Measurements from ENCODE around the gene TYRP1. TPM values are rescaled to one million over a fixed set of nuclear protein-coding genes. Genes with fewer than 3 reads are reported as not detected.

The TYRP1 gene
- total and polyA plus RNA-seq, 4 experiments from 2014 or later = not detected

GRCh38 chr9:12718482-12719026 lies 25.4 kb downstream of the TYRP1 start:
- Mint-ChIP-seq H3K4me1 (no peaks in the 10 kb centered on the region), H3K27ac (no peak overlapping the region), H3K36me3 (no peaks in the 10 kb centered on the region), H3K9me3 (peaks cover 2 to 28% (median 11%) of the 10 kb centered on the region in 8 donors), H3K27me3 (no peaks in the 10 kb centered on the region), H3K4me3 (no peak overlapping the region)
- Histone ChIP-seq H3K27ac (ENCODE audit: low read depth, low read length) (no peak overlapping the region), H3K4me1 (ENCODE audit: insufficient read depth, low read length) (no peaks in the 10 kb centered on the region), H3K9me3 (ENCODE audit: control insufficient read depth in 1 of 2, low read length in 2 of 2) (no peaks in the 10 kb centered on the region), H3K4me3 (ENCODE audit: low read length in 2 of 2) (no peak overlapping the region), H3K36me3 (ENCODE audit: insufficient read depth, low read length) (no peaks in the 10 kb centered on the region), H3K27me3 (ENCODE audit: insufficient read depth, low read length) (no peaks in the 10 kb centered on the region)
- CTCF ChIA-PET (ENCODE audit: partially characterized antibody) = no interaction called here
- no peak for DNase-seq
- POLR2A ChIA-PET (ENCODE audit: partially characterized antibody) = no interaction called here
- intact Hi-C loops (cut with micrococcal nuclease) = no loop called here

GRCh38 chr9:12719431-12719830 lies 26.2 kb downstream of the TYRP1 start:
- Mint-ChIP-seq H3K4me1 (no peaks in the 10 kb centered on the region), H3K27me3 (no peaks in the 10 kb centered on the region), H3K36me3 (no peaks in the 10 kb centered on the region), H3K27ac (no peak overlapping the region), H3K9me3 (peaks cover 2 to 28% (median 11%) of the 10 kb centered on the region in 8 donors), H3K4me3 (no peak overlapping the region)
- H3K27ac ChIP-seq (ENCODE audit: low read depth, low read length) = no peak overlapping the region
- no peak for DNase-seq
- no peaks in the 10 kb centered on the region for H3K36me3 ChIP-seq (ENCODE audit: insufficient read depth, low read length)
- no peaks in the 10 kb centered on the region for H3K27me3 ChIP-seq (ENCODE audit: insufficient read depth, low read length)
- no peak overlapping the region for H3K4me3 ChIP-seq (ENCODE audit: low read length in 2 of 2)
- intact Hi-C loops (cut with micrococcal nuclease) = no loop called here
- ChIA-PET CTCF (ENCODE audit: partially characterized antibody) (no interaction called here), POLR2A (ENCODE audit: partially characterized antibody) (no interaction called here)
- no peaks in the 10 kb centered on the region for H3K9me3 ChIP-seq (ENCODE audit: control insufficient read depth in 1 of 2, low read length in 2 of 2)
- H3K4me1 ChIP-seq (ENCODE audit: insufficient read depth, low read length) = no peaks in the 10 kb centered on the region

GRCh38 chr9:12720551-12720950 lies 27.4 kb downstream of the TYRP1 start:
- no peaks in the 10 kb centered on the region for H3K27me3 Mint-ChIP-seq
- ChIA-PET POLR2A (ENCODE audit: partially characterized antibody) (no interaction called here), CTCF (ENCODE audit: partially characterized antibody) (no interaction called here)
- no peaks in the 10 kb centered on the region for H3K9me3 ChIP-seq (ENCODE audit: control insufficient read depth in 1 of 2, low read length in 2 of 2)
- no peaks in the 10 kb centered on the region for H3K36me3 ChIP-seq (ENCODE audit: insufficient read depth, low read length)
- H3K4me1 ChIP-seq (ENCODE audit: insufficient read depth, low read length) = no peaks in the 10 kb centered on the region
- no peaks in the 10 kb centered on the region for H3K36me3 Mint-ChIP-seq
- no peak for DNase-seq
- no peaks in the 10 kb centered on the region for H3K27me3 ChIP-seq (ENCODE audit: insufficient read depth, low read length)
- H3K27ac ChIP-seq (ENCODE audit: low read depth, low read length) = no peak overlapping the region
- H3K4me3 Mint-ChIP-seq = no peak overlapping the region
- H3K9me3 Mint-ChIP-seq = peaks cover 2 to 28% (median 11%) of the 10 kb centered on the region in 8 donors
- no peak overlapping the region for H3K4me3 ChIP-seq (ENCODE audit: low read length in 2 of 2)
- no peaks in the 10 kb centered on the region for H3K4me1 Mint-ChIP-seq
- intact Hi-C loops (cut with micrococcal nuclease) = no loop called here
- H3K27ac Mint-ChIP-seq = no peak overlapping the region

- Mint-ChIP-seq H3K9me3 (peaks cover 2 to 28% (median 11%) of the 10 kb centered on the region in 8 donors), H3K27me3 (no peaks in the 10 kb centered on the region), H3K36me3 (no peaks in the 10 kb centered on the region), H3K4me1 (no peaks in the 10 kb centered on the region), H3K27ac (no peak overlapping the region), H3K4me3 (no peak overlapping the region)
- Histone ChIP-seq H3K36me3 (ENCODE audit: insufficient read depth, low read length) (no peaks in the 10 kb centered on the region), H3K27me3 (ENCODE audit: insufficient read depth, low read length) (no peaks in the 10 kb centered on the region), H3K27ac (ENCODE audit: low read depth, low read length) (no peak overlapping the region), H3K4me1 (ENCODE audit: insufficient read depth, low read length) (no peaks in the 10 kb centered on the region), H3K4me3 (ENCODE audit: low read length in 2 of 2) (no peak overlapping the region), H3K9me3 (ENCODE audit: control insufficient read depth in 1 of 2, low read length in 2 of 2) (no peaks in the 10 kb centered on the region)
- POLR2A ChIA-PET (ENCODE audit: partially characterized antibody) = no interaction called here
- DNase-seq = no peak
- CTCF ChIA-PET (ENCODE audit: partially characterized antibody) = no interaction called here
- intact Hi-C loops (cut with micrococcal nuclease) = no loop called here
These were observed 28.9 kb downstream of the TYRP1 start for GRCh38 chr9:12722131-12722530.

GRCh38 chr9:12723409-12724028 lies 30.3 kb downstream of the TYRP1 start:
- H3K4me1 ChIP-seq (ENCODE audit: insufficient read depth, low read length) = no peaks in the 10 kb centered on the region
- H3K27me3 ChIP-seq (ENCODE audit: insufficient read depth, low read length) = no peaks in the 10 kb centered on the region
- H3K27ac Mint-ChIP-seq = no peak overlapping the region
- no peaks in the 10 kb centered on the region for H3K36me3 ChIP-seq (ENCODE audit: insufficient read depth, low read length)
- H3K27me3 Mint-ChIP-seq = no peaks in the 10 kb centered on the region
- no peaks in the 10 kb centered on the region for H3K36me3 Mint-ChIP-seq
- no peak for DNase-seq
- H3K9me3 ChIP-seq (ENCODE audit: control insufficient read depth in 1 of 2, low read length in 2 of 2) = no peaks in the 10 kb centered on the region
- no peak overlapping the region for H3K4me3 ChIP-seq (ENCODE audit: low read length in 2 of 2)
- H3K4me1 Mint-ChIP-seq = no peaks in the 10 kb centered on the region
- ChIA-PET POLR2A (ENCODE audit: partially characterized antibody) (no interaction called here), CTCF (ENCODE audit: partially characterized antibody) (no interaction called here)
- no peak overlapping the region for H3K27ac ChIP-seq (ENCODE audit: low read depth, low read length)
- intact Hi-C loops (cut with micrococcal nuclease) = no loop called here
- H3K4me3 Mint-ChIP-seq = no peak overlapping the region
- peaks cover 2 to 26% (median 11%) of the 10 kb centered on the region in 8 donors for H3K9me3 Mint-ChIP-seq

GRCh38 chr9:12726795-12727194 lies 33.6 kb downstream of the TYRP1 start:
- CTCF ChIA-PET (ENCODE audit: partially characterized antibody) = no interaction called here
- no peak overlapping the region for H3K4me3 Mint-ChIP-seq

GRCh38 chr9:12730198-12730597 lies 37.0 kb downstream of the TYRP1 start:
- Mint-ChIP-seq H3K9me3 (peaks cover 3 to 27% (median 10%) of the 10 kb centered on the region in 8 donors), H3K27me3 (no peaks in the 10 kb centered on the region), H3K27ac (no peak overlapping the region), H3K4me3 (no peak overlapping the region), H3K4me1 (no peaks in the 10 kb centered on the region), H3K36me3 (no peaks in the 10 kb centered on the region)
- ChIA-PET CTCF (ENCODE audit: partially characterized antibody) (no interaction called here), POLR2A (ENCODE audit: partially characterized antibody) (no interaction called here)
- Histone ChIP-seq H3K36me3 (ENCODE audit: insufficient read depth, low read length) (no peaks in the 10 kb centered on the region), H3K4me1 (ENCODE audit: insufficient read depth, low read length) (no peaks in the 10 kb centered on the region), H3K27ac (ENCODE audit: low read depth, low read length) (no peak overlapping the region), H3K9me3 (ENCODE audit: control insufficient read depth in 1 of 2, low read length in 2 of 2) (peaks cover 0 to 2% of the 10 kb centered on the region in 2 donors), H3K27me3 (ENCODE audit: insufficient read depth, low read length) (no peaks in the 10 kb centered on the region), H3K4me3 (ENCODE audit: low read length in 2 of 2) (no peak overlapping the region)
- intact Hi-C loops (cut with micrococcal nuclease) = no loop called here
- no peak for DNase-seq

More at GRCh38 chr9:12726795-12727194, 33.6 kb downstream of the TYRP1 start:
- Mint-ChIP-seq H3K27ac (no peak overlapping the region), H3K36me3 (no peaks in the 10 kb centered on the region), H3K27me3 (no peaks in the 10 kb centered on the region), H3K9me3 (peaks cover 3 to 26% (median 10%) of the 10 kb centered on the region in 8 donors), H3K4me1 (no peaks in the 10 kb centered on the region)
- Histone ChIP-seq H3K36me3 (ENCODE audit: insufficient read depth, low read length) (no peaks in the 10 kb centered on the region), H3K4me3 (ENCODE audit: low read length in 2 of 2) (no peak overlapping the region), H3K27ac (ENCODE audit: low read depth, low read length) (no peak overlapping the region), H3K27me3 (ENCODE audit: insufficient read depth, low read length) (no peaks in the 10 kb centered on the region), H3K9me3 (ENCODE audit: control insufficient read depth in 1 of 2, low read length in 2 of 2) (no peaks in the 10 kb centered on the region), H3K4me1 (ENCODE audit: insufficient read depth, low read length) (no peaks in the 10 kb centered on the region)
- intact Hi-C loops (cut with micrococcal nuclease) = no loop called here
- no peak for DNase-seq
- POLR2A ChIA-PET (ENCODE audit: partially characterized antibody) = no interaction called here
